ENCODE measurements around the gene RNF39. TPM values are rescaled to one million over a fixed set of nuclear protein-coding genes. Genes with fewer than 3 reads are reported as not detected.

RNF39 gene
- total and polyA plus RNA-seq, 2 of the 13 experiments (the other 11 are each of a cell fraction or from before 2014, with no cell fraction given): 0.13 to 1.8 TPM

DNA sequence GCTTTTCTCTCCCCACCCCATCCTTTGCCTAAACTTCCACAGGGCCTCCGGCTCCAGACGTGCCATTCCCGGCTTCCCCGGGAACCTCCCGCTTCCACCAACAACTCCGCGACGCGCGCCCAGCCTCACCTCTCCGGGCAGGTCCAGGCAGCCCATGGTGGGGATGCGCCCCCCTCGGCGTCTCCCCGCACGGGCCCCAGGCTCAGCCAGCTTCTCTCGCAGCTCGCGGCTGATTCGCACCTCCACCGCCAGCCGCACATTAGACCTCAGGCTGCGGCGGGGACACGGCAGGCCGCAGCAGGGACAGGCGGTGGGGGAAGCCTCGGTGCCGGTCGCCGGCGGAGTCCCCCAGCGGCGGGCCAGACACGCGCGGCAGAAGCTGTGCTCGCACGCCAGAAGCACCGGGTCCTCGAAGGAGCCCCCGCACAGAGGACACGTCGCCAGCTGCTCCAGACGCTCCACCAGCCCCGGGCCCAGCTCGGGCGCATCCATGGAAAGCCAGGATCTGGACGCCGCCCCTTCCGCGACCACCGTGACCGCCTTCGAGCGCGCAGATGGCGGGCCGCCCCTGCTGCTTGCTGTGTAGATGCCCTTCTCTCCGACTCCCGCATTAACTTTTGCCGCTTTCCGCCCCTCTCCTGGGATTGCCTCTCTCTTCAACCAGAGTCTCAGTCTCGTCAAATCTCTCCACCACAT is at the start of gene RNF39 (continued):
- TF ChIP-seq, protein P1, sequence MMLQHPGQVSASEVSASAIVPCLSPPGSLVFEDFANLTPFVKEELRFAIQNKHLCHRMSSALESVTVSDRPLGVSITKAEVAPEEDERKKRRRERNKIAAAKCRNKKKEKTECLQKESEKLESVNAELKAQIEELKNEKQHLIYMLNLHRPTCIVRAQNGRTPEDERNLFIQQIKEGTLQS (CRISPR knock-in tag; IDR thresholded peaks at IDR 0.05): no peak
- TF ChIP-seq ZBTB14 (CRISPR knock-in tag; IDR thresholded peaks at IDR 0.05): no peak
- TF ChIP-seq ZNF446 (CRISPR knock-in tag; IDR thresholded peaks at IDR 0.05): peak; percentile 82
- TF ChIP-seq, protein P2, sequence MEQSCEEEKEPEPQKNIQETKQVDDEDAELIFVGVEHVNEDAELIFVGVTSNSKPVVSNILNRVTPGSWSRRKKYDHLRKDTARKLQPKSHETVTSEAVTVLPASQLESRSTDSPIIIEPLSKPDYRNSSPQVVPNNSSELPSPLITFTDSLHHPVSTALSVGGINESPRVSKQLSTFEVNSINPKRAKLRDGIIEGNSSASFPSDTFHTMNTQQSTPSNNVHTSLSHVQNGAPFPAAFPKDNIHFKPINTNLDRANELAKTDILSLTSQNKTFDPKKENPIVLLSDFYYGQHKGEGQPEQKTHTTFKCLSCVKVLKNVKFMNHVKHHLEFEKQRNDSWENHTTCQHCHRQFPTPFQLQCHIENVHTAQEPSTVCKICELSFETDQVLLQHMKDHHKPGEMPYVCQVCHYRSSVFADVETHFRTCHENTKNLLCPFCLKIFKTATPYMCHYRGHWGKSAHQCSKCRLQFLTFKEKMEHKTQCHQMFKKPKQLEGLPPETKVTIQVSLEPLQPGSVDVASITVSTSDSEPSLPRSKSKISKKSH (CRISPR knock-in tag; IDR thresholded peaks at IDR 0.05; ENCODE audit: borderline replicate concordance): peak; percentile 19; the same call in 1 of the 2 replicates
- TF ChIP-seq, protein P3, sequence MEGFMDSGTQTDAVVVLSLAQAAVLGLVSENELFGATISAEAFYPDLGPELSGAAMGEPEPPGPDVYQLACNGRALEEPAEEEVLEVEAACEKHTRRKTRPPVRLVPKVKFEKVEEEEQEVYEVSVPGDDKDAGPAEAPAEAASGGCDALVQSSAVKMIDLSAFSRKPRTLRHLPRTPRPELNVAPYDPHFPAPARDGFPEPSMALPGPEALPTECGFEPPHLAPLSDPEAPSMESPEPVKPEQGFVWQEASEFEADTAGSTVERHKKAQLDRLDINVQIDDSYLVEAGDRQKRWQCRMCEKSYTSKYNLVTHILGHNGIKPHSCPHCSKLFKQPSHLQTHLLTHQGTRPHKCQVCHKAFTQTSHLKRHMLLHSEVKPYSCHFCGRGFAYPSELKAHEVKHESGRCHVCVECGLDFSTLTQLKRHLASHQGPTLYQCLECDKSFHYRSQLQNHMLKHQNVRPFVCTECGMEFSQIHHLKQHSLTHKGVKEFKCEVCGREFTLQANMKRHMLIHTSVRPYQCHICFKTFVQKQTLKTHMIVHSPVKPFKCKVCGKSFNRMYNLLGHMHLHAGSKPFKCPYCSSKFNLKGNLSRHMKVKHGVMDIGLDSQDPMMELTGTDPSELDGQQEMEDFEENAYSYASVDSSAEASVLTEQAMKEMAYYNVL (CRISPR knock-in tag; IDR thresholded peaks at IDR 0.05; ENCODE audit: borderline replicate concordance): no peak; the same call in 1 of the 2 replicates
- TF ChIP-seq ZNF773 (CRISPR knock-in tag; IDR thresholded peaks at IDR 0.05; ENCODE audit: borderline replicate concordance): peak; percentile 57; the same call in 1 of the 2 replicates
- peak; percentile 47; the same call in 1 of the 2 replicates for TF ChIP-seq ZNF572 (CRISPR knock-in tag; IDR thresholded peaks at IDR 0.05)
- TF ChIP-seq E2F1 (CRISPR knock-in tag; IDR thresholded peaks at IDR 0.05): no peak
- TF ChIP-seq, protein P4, sequence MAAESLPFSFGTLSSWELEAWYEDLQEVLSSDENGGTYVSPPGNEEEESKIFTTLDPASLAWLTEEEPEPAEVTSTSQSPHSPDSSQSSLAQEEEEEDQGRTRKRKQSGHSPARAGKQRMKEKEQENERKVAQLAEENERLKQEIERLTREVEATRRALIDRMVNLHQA (CRISPR knock-in tag; IDR thresholded peaks at IDR 0.05): no peak
- TF ChIP-seq, protein P5, sequence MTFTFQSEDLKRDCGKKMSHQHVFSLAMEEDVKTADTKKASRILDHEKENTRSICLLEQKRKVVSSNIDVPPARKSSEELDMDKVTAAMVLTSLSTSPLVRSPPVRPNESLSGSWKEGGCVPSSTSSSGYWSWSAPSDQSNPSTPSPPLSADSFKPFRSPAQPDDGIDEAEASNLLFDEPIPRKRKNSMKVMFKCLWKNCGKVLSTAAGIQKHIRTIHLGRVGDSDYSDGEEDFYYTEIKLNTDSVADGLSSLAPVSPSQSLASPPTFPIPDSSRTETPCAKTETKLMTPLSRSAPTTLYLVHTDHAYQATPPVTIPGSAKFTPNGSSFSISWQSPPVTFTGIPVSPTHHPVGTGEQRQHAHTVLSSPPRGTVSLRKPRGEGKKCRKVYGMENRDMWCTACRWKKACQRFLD (CRISPR knock-in tag; IDR thresholded peaks at IDR 0.05; ENCODE audit: borderline replicate concordance): peak; percentile 71; the same call in 1 of the 2 replicates
- no peak for TF ChIP-seq BRCA1 (CRISPR knock-in tag; IDR thresholded peaks at IDR 0.05)
- TF ChIP-seq NFE2 (CRISPR knock-in tag; IDR thresholded peaks at IDR 0.05): no peak
- TF ChIP-seq DNMT1 (CRISPR knock-in tag; IDR thresholded peaks at IDR 0.05): no peak
- peak; percentile 21; the same call in 1 of the 2 replicates for TF ChIP-seq ZFP90 (CRISPR knock-in tag; IDR thresholded peaks at IDR 0.05; ENCODE audit: borderline replicate concordance)
- TF ChIP-seq, protein P6, sequence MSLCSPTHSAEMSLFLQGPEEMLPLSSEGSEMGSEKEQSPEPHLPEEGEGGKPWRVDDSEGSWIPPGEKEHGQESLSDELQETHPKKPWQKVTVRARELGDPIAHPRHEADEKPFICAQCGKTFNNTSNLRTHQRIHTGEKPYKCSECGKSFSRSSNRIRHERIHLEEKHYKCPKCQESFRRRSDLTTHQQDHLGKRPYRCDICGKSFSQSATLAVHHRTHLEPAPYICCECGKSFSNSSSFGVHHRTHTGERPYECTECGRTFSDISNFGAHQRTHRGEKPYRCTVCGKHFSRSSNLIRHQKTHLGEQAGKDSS (CRISPR knock-in tag; IDR thresholded peaks at IDR 0.05; ENCODE audit: borderline replicate concordance, low read depth): no peak
- 0 out of 2 replicates have a peak, but pooled peaks have one; percentile 67 for TF ChIP-seq ZNF564 (CRISPR knock-in tag; IDR thresholded peaks at IDR 0.05)
- TF ChIP-seq AGO2 (optimal IDR thresholded peaks at IDR 0.05; ENCODE audit: low read depth, low read length): peak; percentile 26
- peak; percentile 79 for TF ChIP-seq ZFX (CRISPR knock-in tag; IDR thresholded peaks at IDR 0.05; ENCODE audit: low read depth)
- TF ChIP-seq ZFAT (CRISPR knock-in tag; conservative IDR thresholded peaks at IDR 0.05): 0 out of 2 replicates have a peak, but pooled peaks have one; percentile 49
- TF ChIP-seq KDM1A (CRISPR knock-in tag; IDR thresholded peaks at IDR 0.05): 0 out of 2 replicates have a peak, but pooled peaks have one; percentile 11

Measured in HepG2 (cell line).